HCT116 (cell line): Measurements from ENCODE around the gene EVL. TPM values are rescaled to one million over a fixed set of nuclear protein-coding genes. Genes with fewer than 3 reads are reported as not detected.
"Not testable (repeated sequence)": the region's sequence is repeated elsewhere in the genome, so short reads cannot be mapped to it uniquely, and the experiment has no call there.

ENCODE experiments used
- ATAC-seq: fragments of 200-7000 bp; cut with Tn5 transposase; 2 replicates; pipeline ENCODE4 v1.9.1; 2020; ENCODE audit warnings: mild to moderate bottlenecking, moderate library complexity
- BruUV-seq: library from RNA; stranded (reverse); fragments of 400-500 nt; replicated peaks from 2 replicates; lab custom pipeline; 2021; lab: Mats Ljungman, UMichigan
- CTCF ChIA-PET: fragments of 300-600 bp; sonication (Branson Sonifier 250); formaldehyde crosslinking; loops from one replicate; lab custom pipeline; 2021; ENCODE audit warnings: antibody characterized with exemption; lab: Charles Lee
- POLR2A ChIA-PET: fragments of 300-600, 350-600 bp; sonication (Branson Sonifier 250); formaldehyde crosslinking; loops from one replicate; lab custom pipeline; 2021; ENCODE audit warnings: antibody characterized with exemption; lab: Charles Lee
- RAD21 ChIA-PET, 2 experiments: fragments of 300-600 bp; sonication (Branson Sonifier 250); formaldehyde crosslinking; loops; one replicate each; lab custom pipeline; 2023; ENCODE audit warnings: low total read pairs in 2 of 2; ENCODE audit not compliant: uncharacterized antibody in 2 of 2, unreplicated experiment in 2 of 2, low non-redundant PET in 1 of 2; lab: Charles Lee
- DNase-seq: peaks from one replicate; pipeline ENCODE4 v3.0.0-alpha.2; 2010; ENCODE audit warnings: low read depth, low spot score
- H2AFZ ChIP-seq: fragments of 200-600 bp; shearing (Covaris generic), sonication (generic); 2 replicates; pipeline ENCODE4 v1.6.1; 2017; ENCODE audit warnings: low read depth, mixed run types, mixed read lengths, antibody characterized with exemption, low read length; ENCODE audit not compliant: poor library complexity, severe bottlenecking
- H3K27ac ChIP-seq: 2 replicates; pipeline ENCODE4 v1.5.1; 2012; ENCODE audit warnings: low read depth, low read length
- H3K27me3 ChIP-seq: fragments of 200-600 bp; sonication (generic); 2 replicates; pipeline ENCODE4 v1.6.1; 2016; ENCODE audit warnings: mixed run types, low read length, mixed read lengths; ENCODE audit not compliant: insufficient read depth
- H3K36me3 ChIP-seq, 2 experiments: fragments of 200-500 bp in 1 of 2; fragments of 200-600 bp in 1 of 2; sonication (Bioruptor generic) in 1 of 2; sonication (generic) in 1 of 2; 2 replicates each; pipeline versions ENCODE4 v1.5.1 to v1.6.1; 2014 to 2016; ENCODE audit warnings: low read length in 2 of 2, inconsistent platforms in 1 of 2, mixed read lengths in 1 of 2, mixed run types in 1 of 2; ENCODE audit not compliant: insufficient read depth in 2 of 2, control insufficient read depth in 1 of 2
- H3K4me1 ChIP-seq, 2 experiments: fragments of 200-600 bp in 1 of 2; sonication (generic) in 1 of 2; 2 replicates each; pipeline versions ENCODE4 v1.5.1 to v1.6.1; 2012 to 2017; ENCODE audit warnings: low read length in 2 of 2, inconsistent platforms in 1 of 2, mild to moderate bottlenecking in 1 of 2, mixed read lengths in 1 of 2, mixed run types in 1 of 2, moderate library complexity in 1 of 2; ENCODE audit not compliant: insufficient read depth in 2 of 2, control insufficient read depth in 1 of 2
- H3K4me2 ChIP-seq: fragments of 200-600 bp; sonication (generic); 2 replicates; pipeline ENCODE4 v1.6.1; 2017; ENCODE audit warnings: mixed run types, low read length, mixed read lengths
- H3K4me3 ChIP-seq, 2 experiments: fragments of 200-600 bp in 1 of 2; sonication (generic) in 1 of 2; replicated peaks in 1 of 2; 2 replicates each; pipeline ENCODE4 v1.5.1; 2011 to 2016; ENCODE audit warnings: low read length in 2 of 2, control low read depth in 1 of 2, low read depth in 1 of 2, mild to moderate bottlenecking in 1 of 2, mixed read lengths in 1 of 2, mixed run types in 1 of 2
- H3K79me2 ChIP-seq: fragments of 200-600 bp; sonication (generic); 2 replicates; pipeline ENCODE4 v1.6.1; 2017; ENCODE audit warnings: mild to moderate bottlenecking, mixed run types, low read length, moderate library complexity, mixed read lengths; ENCODE audit not compliant: insufficient read depth
- H3K9ac ChIP-seq: fragments of 200-600 bp; sonication (generic); 2 replicates; pipeline ENCODE4 v1.6.1; 2016; ENCODE audit warnings: low read length, mixed read lengths
- H3K9me2 ChIP-seq: fragments of 200-600 bp; sonication (generic), shearing (Covaris generic); 2 replicates; pipeline ENCODE4 v1.6.1; 2017; ENCODE audit warnings: mixed run types, mild to moderate bottlenecking, moderate library complexity; ENCODE audit not compliant: insufficient read depth
- H3K9me3 ChIP-seq, 2 experiments: fragments of 200-500 bp in 1 of 2; fragments of 200-600 bp in 1 of 2; sonication (Bioruptor generic) in 1 of 2; sonication (generic) in 1 of 2; 2 replicates each; pipeline ENCODE4 v1.6.1; 2014 to 2017; ENCODE audit warnings: low read length in 2 of 2, mixed read lengths in 2 of 2, inconsistent platforms in 1 of 2, low read depth in 1 of 2, mild to moderate bottlenecking in 1 of 2, mixed run types in 1 of 2, moderate library complexity in 1 of 2; ENCODE audit not compliant: control insufficient read depth in 1 of 2, insufficient read depth in 1 of 2
- H4K20me1 ChIP-seq: fragments of 200-600 bp; sonication (generic), shearing (Covaris generic); 2 replicates; pipeline ENCODE4 v1.6.1; 2017; ENCODE audit warnings: mixed run types, mild to moderate bottlenecking, moderate library complexity; ENCODE audit not compliant: insufficient read depth
- CEBPB ChIP-seq: IDR thresholded peaks from 2 replicates; pipeline ENCODE4 v1.6.1; 2012; ENCODE audit warnings: low read depth
- EGR1 ChIP-seq: IDR thresholded peaks from 2 replicates; pipeline ENCODE4 v1.6.1; 2012; ENCODE audit warnings: low read depth
- FOSL1 ChIP-seq: IDR thresholded peaks from 2 replicates; pipeline ENCODE4 v1.6.1; 2012; ENCODE audit warnings: low read depth
- MAX ChIP-seq: IDR thresholded peaks from 2 replicates; pipeline ENCODE4 v1.6.1; 2012
- RAD21 ChIP-seq: IDR thresholded peaks from 2 replicates; pipeline ENCODE4 v1.6.1; 2012; ENCODE audit warnings: low read depth, mild to moderate bottlenecking
- REST ChIP-seq: IDR thresholded peaks from 2 replicates; pipeline ENCODE4 v1.6.1; 2012; ENCODE audit warnings: low read depth
- SIN3A ChIP-seq: IDR thresholded peaks from 2 replicates; pipeline ENCODE4 v1.6.1; 2012; ENCODE audit warnings: low read depth
- SP1 ChIP-seq: IDR thresholded peaks from 2 replicates; pipeline ENCODE4 v1.6.1; 2012; ENCODE audit warnings: low read depth
- YY1 ChIP-seq: IDR thresholded peaks from 2 replicates; pipeline ENCODE4 v1.6.1; 2011; ENCODE audit warnings: low read length, low read depth, moderate library complexity, mild to moderate bottlenecking; ENCODE audit not compliant: insufficient replicate concordance; ENCODE audit errors: extremely low read depth
- ZBTB33 ChIP-seq: IDR thresholded peaks from 2 replicates; pipeline ENCODE4 v1.6.1; 2011; ENCODE audit warnings: mild to moderate bottlenecking, low read length, moderate library complexity; ENCODE audit not compliant: insufficient replicate concordance; ENCODE audit errors: extremely low read depth
- ZFX ChIP-seq: fragments of 450-650 bp; IDR thresholded peaks from 2 replicates; pipeline ENCODE4 v1.6.1; 2017
- intact Hi-C: fragments of 100-400 bp; cut with micrococcal nuclease; formaldehyde crosslinking; loops from 2 replicates; pipeline ENCODE4 v1.10.0; 2022
- total RNA-seq: library from RNA; stranded (reverse); gene quantifications from one replicate; pipeline ENCODE4 v1.2.1, GENCODE V29; 2021; ENCODE audit not compliant: unreplicated experiment

The EVL gene
- total RNA-seq, 1 experiment from 2014 or later = 19.9 TPM

GRCh38 chr14:100176811-100177327 lies 111.6 kb downstream of the EVL start (continued):
- TF ChIP-seq MAX (no peak), ZFX (no peak), YY1 (no peak)

- ATAC-seq (no peak), DNase-seq (no peak)
- Histone ChIP-seq H4K20me1 (no peaks in the 10 kb centered on the region), H3K27me3 (no peaks in the 10 kb centered on the region), H3K79me2 (no peaks in the 10 kb centered on the region), H3K9me2 (no peaks in the 10 kb centered on the region), H3K4me3 (no peak overlapping the region), H3K9ac (no peak overlapping the region), H3K27ac (no peak overlapping the region), H3K4me2 (no peak overlapping the region), H3K4me1 (no peaks in the 10 kb centered on the region), H3K36me3 (no peaks in the 10 kb centered on the region), H3K9me3 (no peaks in the 10 kb centered on the region), H2AFZ (no peak overlapping the region)
- BruUV-seq = no TSS peak
- ChIA-PET CTCF (interaction anchor here (1.2 kb wide), 1 partner anchor 14 kb away, joined by 4 read pairs; no protein-coding TSS in a partner anchor), POLR2A (no interaction called here), RAD21 (no interaction called here)
- no peak for TF ChIP-seq FOSL1
- TF ChIP-seq RAD21 = no peak
- no peak for TF ChIP-seq CEBPB
- no peak for TF ChIP-seq REST
- TF ChIP-seq SIN3A = no peak
- TF ChIP-seq YY1 = no peak
- TF ChIP-seq ZBTB33 = no peak
- no peak for TF ChIP-seq ZFX
- no peak for TF ChIP-seq EGR1
- no peak for TF ChIP-seq SP1
- intact Hi-C loops = no loop called here
Measured at GRCh38 chr14:100178691-100179090, 113.5 kb downstream of the EVL start.

GRCh38 chr14:100180671-100181070 lies 115.4 kb downstream of the EVL start:
- not testable (repeated sequence) for H3K9me2 ChIP-seq, BruUV-seq

More at GRCh38 chr14:100180671-100181070, 115.4 kb downstream of the EVL start:
- H3K4me3 ChIP-seq, H3K4me1 ChIP-seq, H3K36me3 ChIP-seq, H3K27ac ChIP-seq, RAD21 ChIA-PET, H3K9me3 ChIP-seq, H3K27me3 ChIP-seq, H2AFZ ChIP-seq, ATAC-seq, CTCF ChIA-PET, H3K9ac ChIP-seq, POLR2A ChIA-PET, intact Hi-C loops, DNase-seq, H3K79me2 ChIP-seq, H4K20me1 ChIP-seq, H3K4me2 ChIP-seq: not testable (repeated sequence)
